Neural progenitor cell (in vitro differentiated cells): ENCODE data around the gene ANKRD11.

ENCODE experiments used
- EZH2 ChIP-seq: fragments of 200-600 bp; sonication (generic); IDR thresholded peaks from 2 replicates; pipeline ENCODE4 v1.6.1; 2017; ENCODE audit warnings: antibody characterized with exemption, mild to moderate bottlenecking, moderate library complexity
- EZH2phosphoT487 ChIP-seq: fragments of 200-600 bp; sonication (generic); IDR thresholded peaks from 2 replicates; pipeline ENCODE4 v1.6.1; 2017; ENCODE audit warnings: antibody characterized with exemption
- TF ChIP-seq, protein P1 (sequence below): fragments of 200-600 bp; sonication (generic); IDR thresholded peaks from 2 replicates; pipeline ENCODE4 v1.5.1; 2017; ENCODE audit warnings: antibody characterized with exemption, mild to moderate bottlenecking

DNA sequence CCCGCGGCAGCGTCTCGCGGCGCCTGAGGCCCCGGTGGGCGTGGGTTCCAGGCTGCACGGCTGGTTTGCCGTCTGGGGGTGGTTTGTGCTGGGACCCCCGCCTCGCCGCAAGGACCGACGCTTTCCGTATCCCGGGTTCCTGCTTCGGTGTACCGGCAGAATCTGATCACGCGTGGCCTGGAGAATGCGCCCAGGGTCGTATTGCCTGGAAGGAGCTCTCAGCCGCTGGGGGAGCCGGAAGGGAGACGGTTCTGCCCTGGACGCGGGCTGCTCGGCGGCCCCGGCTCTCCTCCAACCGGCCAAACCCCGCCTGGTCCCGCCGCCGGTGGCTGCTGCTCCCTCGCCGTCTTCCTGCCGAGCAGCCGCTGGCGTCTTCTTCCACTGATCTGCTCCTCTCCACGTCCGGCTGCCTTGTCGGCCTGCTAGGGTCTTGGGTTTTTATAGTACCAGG, 233.1 kb downstream of the ANKRD11 start:
- TF ChIP-seq, protein P1, sequence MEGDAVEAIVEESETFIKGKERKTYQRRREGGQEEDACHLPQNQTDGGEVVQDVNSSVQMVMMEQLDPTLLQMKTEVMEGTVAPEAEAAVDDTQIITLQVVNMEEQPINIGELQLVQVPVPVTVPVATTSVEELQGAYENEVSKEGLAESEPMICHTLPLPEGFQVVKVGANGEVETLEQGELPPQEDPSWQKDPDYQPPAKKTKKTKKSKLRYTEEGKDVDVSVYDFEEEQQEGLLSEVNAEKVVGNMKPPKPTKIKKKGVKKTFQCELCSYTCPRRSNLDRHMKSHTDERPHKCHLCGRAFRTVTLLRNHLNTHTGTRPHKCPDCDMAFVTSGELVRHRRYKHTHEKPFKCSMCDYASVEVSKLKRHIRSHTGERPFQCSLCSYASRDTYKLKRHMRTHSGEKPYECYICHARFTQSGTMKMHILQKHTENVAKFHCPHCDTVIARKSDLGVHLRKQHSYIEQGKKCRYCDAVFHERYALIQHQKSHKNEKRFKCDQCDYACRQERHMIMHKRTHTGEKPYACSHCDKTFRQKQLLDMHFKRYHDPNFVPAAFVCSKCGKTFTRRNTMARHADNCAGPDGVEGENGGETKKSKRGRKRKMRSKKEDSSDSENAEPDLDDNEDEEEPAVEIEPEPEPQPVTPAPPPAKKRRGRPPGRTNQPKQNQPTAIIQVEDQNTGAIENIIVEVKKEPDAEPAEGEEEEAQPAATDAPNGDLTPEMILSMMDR: no peak
- TF ChIP-seq EZH2 (no peak), EZH2phosphoT487 (peak; percentile 35)
